ENCODE results near the gene SPINK2.

SPINK2 gene

GRCh38 chr4:56790691-56791091 lies 30.8 kb downstream of the SPINK2 start:
- TF ChIP-seq SIN3A (IDR thresholded peaks at IDR 0.05; ENCODE audit: borderline replicate concordance, insufficient read depth, low read length) (no peak), TAF1 (IDR thresholded peaks at IDR 0.05; ENCODE audit: borderline replicate concordance, insufficient read depth, low read length) (no peak), POLR2AphosphoS5 (IDR thresholded peaks at IDR 0.05; ENCODE audit: low read depth, low read length) (no peak), REST (IDR thresholded peaks at IDR 0.05; ENCODE audit: insufficient read depth in 1 of 2, low read depth in 2 of 2, low read length in 2 of 2) (no peak), FOXP2 (optimal IDR thresholded peaks at IDR 0.05; ENCODE audit: borderline replicate concordance, extremely low read depth, extremely low read length, insufficient read depth) (no peak)

- TF ChIP-seq POLR2AphosphoS5 (IDR thresholded peaks at IDR 0.05; ENCODE audit: low read depth, low read length) (no peak), REST (IDR thresholded peaks at IDR 0.05; ENCODE audit: insufficient read depth in 1 of 2, low read depth in 2 of 2, low read length in 2 of 2) (no peak), FOXP2 (optimal IDR thresholded peaks at IDR 0.05; ENCODE audit: borderline replicate concordance, extremely low read depth, extremely low read length, insufficient read depth) (no peak), TAF1 (IDR thresholded peaks at IDR 0.05; ENCODE audit: borderline replicate concordance, insufficient read depth, low read length) (no peak), SIN3A (IDR thresholded peaks at IDR 0.05; ENCODE audit: borderline replicate concordance, insufficient read depth, low read length) (no peak)
These were observed 33.4 kb downstream of the SPINK2 start for GRCh38 chr4:56788081-56788480.

- TF ChIP-seq POLR2AphosphoS5 (IDR thresholded peaks at IDR 0.05; ENCODE audit: low read depth, low read length) (no peak), TAF1 (IDR thresholded peaks at IDR 0.05; ENCODE audit: borderline replicate concordance, insufficient read depth, low read length) (no peak), SIN3A (IDR thresholded peaks at IDR 0.05; ENCODE audit: borderline replicate concordance, insufficient read depth, low read length) (no peak), REST (IDR thresholded peaks at IDR 0.05; ENCODE audit: insufficient read depth in 1 of 2, low read depth in 2 of 2, low read length in 2 of 2) (no peak)
These were observed 34.1 kb downstream of the SPINK2 start for GRCh38 chr4:56787380-56787779.

GRCh38 chr4:56786955-56787354 lies 34.5 kb downstream of the SPINK2 start:
- no peak for TF ChIP-seq SIN3A (IDR thresholded peaks at IDR 0.05; ENCODE audit: borderline replicate concordance, insufficient read depth, low read length)

- TF ChIP-seq REST (IDR thresholded peaks at IDR 0.05; ENCODE audit: insufficient read depth in 1 of 2, low read depth in 2 of 2, low read length in 2 of 2) (no peak), FOXP2 (optimal IDR thresholded peaks at IDR 0.05; ENCODE audit: borderline replicate concordance, extremely low read depth, extremely low read length, insufficient read depth) (no peak), POLR2AphosphoS5 (IDR thresholded peaks at IDR 0.05; ENCODE audit: low read depth, low read length) (no peak), TAF1 (IDR thresholded peaks at IDR 0.05; ENCODE audit: borderline replicate concordance, insufficient read depth, low read length) (no peak), SIN3A (IDR thresholded peaks at IDR 0.05; ENCODE audit: borderline replicate concordance, insufficient read depth, low read length) (no peak)
These were observed 37.5 kb downstream of the SPINK2 start for GRCh38 chr4:56783986-56784385.

All from PFSK-1 (cell line).